BLaER1 treated with 17β-estradiol and CSF1 and Interleukin-3, amounts not matched to agents 10 nM and 100 nM (cell line): ENCODE data around the gene RTF1.

Experiments used
- H3K27ac ChIP-seq, 11 experiments: shearing (Covaris generic); formaldehyde crosslinking; 2 replicates each; pipeline ENCODE4 v1.8.1; 2022
- H3K27me3 ChIP-seq, 11 experiments: shearing (Covaris generic); formaldehyde crosslinking; 2 replicates each; pipeline ENCODE4 v1.8.1; 2022
- H3K36me3 ChIP-seq, 11 experiments: shearing (Covaris generic); formaldehyde crosslinking; 2 replicates each; pipeline ENCODE4 v1.8.1; 2022
- H3K4me1 ChIP-seq, 10 experiments: shearing (Covaris generic); formaldehyde crosslinking; 2 replicates each; pipeline ENCODE4 v1.8.1; 2022
- H3K4me2 ChIP-seq, 11 experiments: shearing (Covaris generic); formaldehyde crosslinking; 2 replicates each; pipeline ENCODE4 v1.8.1; 2022
- H3K4me3 ChIP-seq, 10 experiments: shearing (Covaris generic); formaldehyde crosslinking; 2 replicates each; pipeline ENCODE4 v1.8.1; 2022
- H3K9ac ChIP-seq, 11 experiments: shearing (Covaris generic); formaldehyde crosslinking; 2 replicates each; pipeline ENCODE4 v1.8.1; 2022
- H3K9me3 ChIP-seq, 11 experiments: shearing (Covaris generic); formaldehyde crosslinking; replicated peaks in 1 of 11; 2 replicates each; pipeline ENCODE4 v1.8.1; 2022
- H4K20me1 ChIP-seq, 11 experiments: shearing (Covaris generic); formaldehyde crosslinking; 2 replicates each; pipeline ENCODE4 v1.8.1; 2022
- Cebpa-rat ChIP-seq, 11 experiments: shearing (Covaris generic); IDR thresholded peaks; 2 replicates each; pipeline ENCODE4 v1.8.1; 2022

Gene RTF1

GRCh38 chr15:41489641-41490040 lies 72.7 kb downstream of the RTF1 start:
- Histone ChIP-seq H3K36me3 (0 out of 22 replicates have a peak, but pooled peaks cover 0 to 1% (median 0%) of the 10 kb centered on the region in 11 experiments), H3K4me1 (peaks cover 35 to 55% (median 50%) of the 10 kb centered on the region in 10 experiments), H3K9ac (no peak overlapping the region), H3K4me2 (peak overlapping the region; percentile 32 to 100 (median 98); a peak in 21 of 22 replicates), H3K27me3 (peaks cover 13 to 36% (median 29%) of the 10 kb centered on the region in 11 experiments), H3K4me3 (no peak overlapping the region), H3K27ac (peak overlapping the region in 4 of 11 experiments; percentile 12 to 30 (median 21); a peak in 4 of 22 replicates), H4K20me1 (peaks cover 0 to 13% (median 9%) of the 10 kb centered on the region in 11 experiments; a peak in 19 of 22 replicates), H3K9me3 (no peaks in the 10 kb centered on the region)
- TF ChIP-seq Cebpa-rat (IDR thresholded peaks at IDR 0.05), result no peak

GRCh38 chr15:41490355-41490754 lies 73.5 kb downstream of the RTF1 start:
- no peak for TF ChIP-seq Cebpa-rat (IDR thresholded peaks at IDR 0.05)
- H4K20me1 ChIP-seq, result peaks cover 3 to 21% (median 16%) of the 10 kb centered on the region in 11 experiments; a peak in 20 of 22 replicates
- H3K9ac ChIP-seq, result no peak overlapping the region
- no peak overlapping the region for H3K4me3 ChIP-seq
- peaks cover 21 to 43% (median 36%) of the 10 kb centered on the region in 11 experiments for H3K27me3 ChIP-seq
- peaks cover 39 to 62% (median 57%) of the 10 kb centered on the region in 10 experiments for H3K4me1 ChIP-seq
- H3K9me3 ChIP-seq, result no peaks in the 10 kb centered on the region
- peak overlapping the region; percentile 32 to 100 (median 98) for H3K4me2 ChIP-seq
- peak overlapping the region in 6 of 11 experiments; percentile 17 to 57 (median 36); a peak in 6 of 22 replicates for H3K27ac ChIP-seq
- no peaks in the 10 kb centered on the region for H3K36me3 ChIP-seq

- 0 out of 22 replicates have a peak overlapping the region, but pooled peaks of 1 of the 11 experiments have one; percentile 90 for H3K9ac ChIP-seq
These were observed 75.0 kb downstream of the RTF1 start for GRCh38 chr15:41491889-41492288.

GRCh38 chr15:41492597-41493204 lies 75.8 kb downstream of the RTF1 start:
- no peaks in the 10 kb centered on the region for H3K36me3 ChIP-seq
- peaks cover 3 to 41% (median 34%) of the 10 kb centered on the region in 11 experiments; a peak in 20 of 22 replicates for H4K20me1 ChIP-seq
- peak overlapping the region; percentile 60 to 76 (median 68) for H3K4me3 ChIP-seq
- H3K9me3 ChIP-seq, result no peaks in the 10 kb centered on the region
- H3K9ac ChIP-seq, result peak overlapping the region; percentile 60 to 90 (median 84); a peak in 20 of 22 replicates
- no peak for TF ChIP-seq Cebpa-rat (IDR thresholded peaks at IDR 0.05)
- peaks cover 42 to 66% (median 59%) of the 10 kb centered on the region in 11 experiments for H3K27me3 ChIP-seq
- H3K4me2 ChIP-seq, result peak overlapping the region; percentile 97 to 100 (median 100)
- peak overlapping the region in 9 of 11 experiments; percentile 68 to 91 (median 85); a peak in 15 of 22 replicates for H3K27ac ChIP-seq
- H3K4me1 ChIP-seq, result peaks cover 39 to 72% (median 67%) of the 10 kb centered on the region in 10 experiments

More at GRCh38 chr15:41491889-41492288, 75.0 kb downstream of the RTF1 start:
- Histone ChIP-seq H3K4me3 (no peak overlapping the region), H3K27ac (no peak overlapping the region), H4K20me1 (peaks cover 3 to 36% (median 32%) of the 10 kb centered on the region in 11 experiments; a peak in 20 of 22 replicates), H3K9me3 (no peaks in the 10 kb centered on the region), H3K36me3 (no peaks in the 10 kb centered on the region), H3K4me1 (peaks cover 39 to 72% (median 67%) of the 10 kb centered on the region in 10 experiments), H3K27me3 (peaks cover 36 to 58% (median 51%) of the 10 kb centered on the region in 11 experiments), H3K4me2 (peak overlapping the region; percentile 97 to 100 (median 100); a peak in 19 of 22 replicates)
- no peak for TF ChIP-seq Cebpa-rat (IDR thresholded peaks at IDR 0.05)

DNA sequence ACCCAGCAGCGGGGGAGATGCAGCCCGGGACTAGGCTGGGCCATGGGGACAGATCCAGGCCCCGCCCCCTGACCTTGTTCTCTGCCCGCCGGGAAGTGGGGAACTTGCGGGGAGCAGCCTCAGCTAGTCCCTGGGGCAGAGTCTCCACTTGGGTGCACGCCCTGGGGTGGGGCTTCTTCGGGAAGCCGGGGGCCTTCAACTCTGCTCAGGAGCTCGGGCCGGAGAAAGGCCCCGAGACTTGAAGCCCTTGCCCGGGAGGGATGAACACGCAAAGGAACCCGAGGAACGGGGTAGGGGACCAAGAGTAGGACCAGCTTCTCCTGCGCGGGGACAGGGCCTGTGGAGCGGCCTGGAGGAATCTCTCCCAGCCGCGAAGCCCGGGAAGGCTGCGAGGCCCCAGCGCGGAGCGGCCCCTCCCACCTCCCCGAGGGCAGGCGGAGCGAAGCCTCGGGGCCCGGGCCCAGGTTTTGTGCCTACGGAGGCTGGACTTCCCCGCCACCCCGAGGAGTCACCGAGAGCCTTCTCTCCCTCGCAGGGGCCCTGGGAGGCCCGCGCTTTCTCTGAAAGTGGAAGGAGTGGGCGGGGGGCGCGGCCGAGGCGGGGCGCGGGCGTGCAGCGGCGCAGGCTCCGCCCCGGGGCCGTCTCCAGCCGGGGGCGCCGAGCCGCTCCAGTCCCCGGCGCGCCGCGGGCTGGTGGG lies 76.5 kb downstream of the RTF1 start, which contains the start of gene ITPKA:
TSS of gene ITPKA (plus strand) at position 670 of the 697 bp plus-strand sequence. CDS start 54 bp downstream, outside the sequence.
- peak within 1 kb of the TSS; percentile 60 to 90 (median 84) for H3K9ac ChIP-seq
- peaks cover 42 to 73% (median 65%) of the 10 kb centered on the region in 11 experiments for H3K27me3 ChIP-seq
- H4K20me1 ChIP-seq, result peaks cover 3 to 44% (median 37%) of the 10 kb centered on the region in 11 experiments; a peak in 20 of 22 replicates
- peak within 1 kb of the TSS; percentile 60 to 76 (median 68) for H3K4me3 ChIP-seq
- H3K4me1 ChIP-seq, result peaks cover 39 to 75% (median 68%) of the 10 kb centered on the region in 10 experiments
- H3K36me3 ChIP-seq, result no peaks in the 10 kb centered on the region
- H3K9me3 ChIP-seq, result no peaks in the 10 kb centered on the region
- peak within 1 kb of the TSS in 10 of 11 experiments; percentile 13 to 91 (median 84); a peak in 18 of 22 replicates for H3K27ac ChIP-seq
- no peak for TF ChIP-seq Cebpa-rat (IDR thresholded peaks at IDR 0.05)
- peak within 1 kb of the TSS; percentile 97 to 100 (median 100) for H3K4me2 ChIP-seq

DNA sequence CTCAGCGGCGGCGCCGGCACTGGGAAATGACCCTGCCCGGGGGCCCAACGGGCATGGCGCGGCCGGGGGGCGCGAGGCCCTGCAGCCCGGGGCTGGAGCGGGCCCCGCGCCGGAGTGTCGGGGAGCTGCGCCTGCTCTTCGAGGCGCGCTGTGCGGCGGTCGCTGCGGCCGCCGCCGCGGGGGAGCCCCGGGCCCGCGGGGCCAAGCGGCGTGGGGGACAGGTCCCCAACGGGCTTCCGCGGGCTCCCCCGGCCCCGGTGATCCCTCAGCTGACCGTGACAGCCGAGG lies 77.0 kb downstream of the RTF1 start:
- H3K27ac ChIP-seq, result peak overlapping the region in 6 of 11 experiments; percentile 68 to 91 (median 88); a peak in 9 of 22 replicates
- H3K27me3 ChIP-seq, result peaks cover 42 to 78% (median 67%) of the 10 kb centered on the region in 11 experiments
- no peaks in the 10 kb centered on the region for H3K36me3 ChIP-seq
- peak overlapping the region; percentile 60 to 90 (median 84) for H3K9ac ChIP-seq
- H3K4me2 ChIP-seq, result peak overlapping the region; percentile 97 to 100 (median 100)
- H3K9me3 ChIP-seq, result no peaks in the 10 kb centered on the region
- H3K4me3 ChIP-seq, result peak overlapping the region; percentile 60 to 76 (median 68)
- no peak for TF ChIP-seq Cebpa-rat (IDR thresholded peaks at IDR 0.05)
- H4K20me1 ChIP-seq, result peaks cover 3 to 48% (median 39%) of the 10 kb centered on the region in 11 experiments; a peak in 20 of 22 replicates
- H3K4me1 ChIP-seq, result peaks cover 39 to 80% (median 72%) of the 10 kb centered on the region in 10 experiments

DNA sequence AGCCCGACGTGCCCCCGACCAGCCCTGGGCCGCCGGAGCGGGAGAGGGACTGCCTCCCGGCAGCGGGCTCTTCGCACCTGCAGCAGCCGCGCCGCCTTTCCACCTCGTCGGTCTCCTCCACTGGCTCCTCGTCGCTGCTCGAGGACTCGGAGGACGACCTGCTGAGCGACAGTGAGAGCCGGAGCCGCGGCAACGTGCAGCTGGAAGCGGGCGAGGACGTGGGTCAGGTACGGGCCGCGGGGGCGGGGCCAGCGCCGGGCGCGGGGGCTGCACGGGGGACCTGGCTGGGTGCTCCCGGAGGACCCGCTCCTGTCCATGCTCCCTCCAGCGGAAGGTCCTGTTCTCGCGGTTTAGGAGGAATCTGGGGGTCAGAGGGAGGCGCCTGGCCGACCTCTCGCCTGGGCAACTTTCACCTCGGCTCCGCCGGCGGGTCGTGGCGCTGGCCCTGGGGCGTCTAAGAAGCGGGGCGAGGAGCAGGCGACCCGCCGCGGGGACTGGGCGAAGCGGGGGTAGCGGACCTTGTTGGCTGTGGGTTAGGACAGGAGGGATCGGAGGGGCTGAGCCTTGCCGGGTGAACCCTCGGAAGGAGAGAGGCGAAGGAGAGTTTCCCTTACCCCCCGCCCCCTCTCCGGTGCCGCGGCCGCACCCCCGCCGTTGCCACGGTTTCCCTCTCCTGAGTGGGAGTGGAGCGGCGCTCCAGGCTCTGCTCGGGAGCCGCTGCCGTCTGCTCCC lies 77.5 kb downstream of the RTF1 start:
- Histone ChIP-seq H3K36me3 (no peaks in the 10 kb centered on the region), H3K9me3 (no peaks in the 10 kb centered on the region), H3K27me3 (peaks cover 42 to 83% (median 69%) of the 10 kb centered on the region in 11 experiments), H3K27ac (peak overlapping the region in 2 of 11 experiments; percentile 88; a peak in 2 of 22 replicates), H3K9ac (peak overlapping the region; percentile 60 to 90 (median 84)), H3K4me3 (peak overlapping the region; percentile 60 to 76 (median 68)), H3K4me1 (peaks cover 39 to 85% (median 74%) of the 10 kb centered on the region in 10 experiments), H3K4me2 (peak overlapping the region; percentile 97 to 100 (median 100)), H4K20me1 (peaks cover 3 to 54% (median 44%) of the 10 kb centered on the region in 11 experiments; a peak in 20 of 22 replicates)
- TF ChIP-seq Cebpa-rat (IDR thresholded peaks at IDR 0.05), result no peak
